GM12891 (cell line): Measurements from ENCODE around the gene NFATC2.

Source experiments
- POLR2A ChIP-seq: IDR thresholded peaks from 2 replicates; pipeline ENCODE4 v1.6.1; 2011; ENCODE audit warnings: low read depth, low read length, control low read depth
- POLR2AphosphoS5 ChIP-seq: IDR thresholded peaks from 2 replicates; pipeline ENCODE4 v1.6.1; 2011; ENCODE audit warnings: low read depth, low read length, control low read depth
- POU2F2 ChIP-seq: IDR thresholded peaks from 2 replicates; pipeline ENCODE4 v1.6.1; 2011; ENCODE audit warnings: low read depth, mild to moderate bottlenecking, control low read depth, low read length, moderate library complexity
- SPI1 ChIP-seq: IDR thresholded peaks from 2 replicates; pipeline ENCODE4 v1.6.1; 2011; ENCODE audit warnings: low read depth, low read length, control low read depth
- TAF1 ChIP-seq: IDR thresholded peaks from 2 replicates; pipeline ENCODE4 v1.6.1; 2011; ENCODE audit warnings: low read depth, low read length, control low read depth

- TF ChIP-seq POU2F2 = no peak
- TF ChIP-seq POLR2A = no peak
- TF ChIP-seq SPI1 = no peak
- no peak for TF ChIP-seq POLR2AphosphoS5
- no peak for TF ChIP-seq TAF1
These were observed 178.7 kb downstream of the NFATC2 start for GRCh38 chr20:51363813-51364212.
